Measurements from ENCODE around the gene HLF.

Gene HLF

DNA sequence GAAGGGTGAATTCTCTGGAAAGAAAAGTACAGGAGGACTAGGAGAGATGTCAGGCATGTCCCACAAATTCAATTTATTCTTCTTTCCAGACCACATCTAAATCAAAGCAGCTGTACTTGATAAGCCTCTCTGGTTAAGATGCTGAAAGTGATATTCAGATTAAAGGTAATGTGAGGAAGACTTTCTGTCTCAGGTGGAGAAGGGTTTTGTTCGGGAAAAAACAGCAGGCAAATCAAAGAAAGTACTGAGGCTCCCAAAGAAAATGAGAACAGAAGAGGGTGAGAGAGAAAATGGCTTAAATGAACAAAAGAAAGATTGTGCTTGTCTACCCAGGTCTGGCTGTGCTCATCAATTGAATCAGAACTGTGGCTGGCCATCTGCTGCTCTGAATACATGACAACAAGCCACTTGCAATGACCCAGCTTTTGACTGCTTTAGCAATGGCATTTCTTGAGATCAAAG is 101.3 kb downstream of the HLF start:
- Histone ChIP-seq H3K4me2 (no peak overlapping the region), H3K4me1 (no peaks in the 10 kb centered on the region), H3K27me3 (no peaks in the 10 kb centered on the region), H3K4me3 (no peak overlapping the region), H3K9ac (no peak overlapping the region), H3K36me3 (no peaks in the 10 kb centered on the region), H4K20me1 (no peaks in the 10 kb centered on the region), H3K9me3 (replicated peaks in 1 of 11) (peaks cover 21 to 38% (median 29%) of the 10 kb centered on the region in 11 experiments), H3K27ac (no peak overlapping the region)
- TF ChIP-seq Cebpa-rat (IDR thresholded peaks at IDR 0.05) = no peak

GRCh38 chr17:55368706-55369105 is 103.9 kb downstream of the HLF start:
- TF ChIP-seq Cebpa-rat (IDR thresholded peaks at IDR 0.05) = no peak
- Histone ChIP-seq H3K36me3 (no peaks in the 10 kb centered on the region), H3K4me3 (no peak overlapping the region), H3K27me3 (no peaks in the 10 kb centered on the region), H3K4me1 (no peaks in the 10 kb centered on the region), H3K9me3 (replicated peaks in 1 of 11) (peaks cover 34 to 51% (median 47%) of the 10 kb centered on the region in 11 experiments), H3K27ac (no peak overlapping the region), H3K9ac (no peak overlapping the region), H3K4me2 (no peak overlapping the region), H4K20me1 (no peaks in the 10 kb centered on the region)
